Measurements from ENCODE around the gene ARFGAP1.

GRCh38 chr20:63326314-63327230, 54.0 kb downstream of the ARFGAP1 start:
- TF ChIP-seq CTCF (IDR thresholded peaks at IDR 0.05) (no peak), POLR2A (IDR thresholded peaks at IDR 0.05) (no peak)

All from uterus (tissue), 2 donors.